Liver (tissue), 9 donors: ENCODE measurements around the gene TCF12. TPM values are rescaled to one million over a fixed set of nuclear protein-coding genes. Genes with fewer than 3 reads are reported as not detected.

Source experiments
- DNase-seq: peaks from one replicate; pipeline ENCODE4 v3.0.0-alpha.2; 2017; ENCODE audit warnings: low spot score
- H3K27ac ChIP-seq, 2 donors: one replicate each; pipeline ENCODE4 v1.7.0; 2013; ENCODE audit warnings: inconsistent platforms in 2 of 2, low read length in 2 of 2, control low read depth in 1 of 2, low read depth in 1 of 2, mild to moderate bottlenecking in 1 of 2
- H3K27me3 ChIP-seq, 4 donors: one replicate each; pipeline versions ENCODE4 v1.6.1 to v1.7.0; 2013; ENCODE audit warnings: low read length in 3 of 4, inconsistent platforms in 1 of 4, mild to moderate bottlenecking in 1 of 4, moderate library complexity in 1 of 4; ENCODE audit not compliant: control insufficient read depth in 4 of 4, insufficient read depth in 4 of 4
- H3K36me3 ChIP-seq, 4 donors: one replicate each; pipeline versions ENCODE4 v1.6.1 to v1.7.0; 2013; ENCODE audit warnings: low read length in 3 of 4, mild to moderate bottlenecking in 3 of 4, low read depth in 1 of 4, moderate library complexity in 1 of 4; ENCODE audit not compliant: control insufficient read depth in 4 of 4, insufficient read depth in 3 of 4
- H3K4me1 ChIP-seq, 4 donors: one replicate each; pipeline versions ENCODE4 v1.6.1 to v1.7.0; 2013; ENCODE audit warnings: low read length in 3 of 4, mild to moderate bottlenecking in 3 of 4, moderate library complexity in 1 of 4; ENCODE audit not compliant: control insufficient read depth in 4 of 4, insufficient read depth in 4 of 4
- H3K4me3 ChIP-seq, 3 donors: one replicate each; pipeline versions ENCODE4 v1.6.1 to v1.7.0; 2013; ENCODE audit warnings: low read length in 3 of 3, control low read depth in 1 of 3, low read depth in 1 of 3, mild to moderate bottlenecking in 1 of 3
- H3K9ac ChIP-seq, 2 donors: one replicate each; pipeline ENCODE4 v1.7.0; 2013; ENCODE audit warnings: low read length in 2 of 2, mild to moderate bottlenecking in 2 of 2, moderate library complexity in 2 of 2, control low read depth in 1 of 2, low read depth in 1 of 2
- H3K9me3 ChIP-seq, 4 donors: one replicate each; pipeline versions ENCODE4 v1.6.1 to v1.7.0; 2013; ENCODE audit warnings: low read length in 3 of 4; ENCODE audit not compliant: control insufficient read depth in 4 of 4
- EGR1 ChIP-seq, 2 donors: IDR thresholded peaks; 2 replicates each; pipeline ENCODE4 v1.6.1; 2016 to 2018; ENCODE audit warnings: antibody characterized with exemption in 2 of 2, low read depth in 2 of 2
- FOXA2 ChIP-seq: IDR thresholded peaks from 2 replicates; pipeline ENCODE4 v1.6.1; 2016; ENCODE audit warnings: antibody characterized with exemption
- HNF4A ChIP-seq, 2 donors: conservative IDR thresholded peaks; 2 replicates each; pipeline ENCODE4 v1.6.1; 2016; ENCODE audit warnings: antibody characterized with exemption in 2 of 2, mild to moderate bottlenecking in 2 of 2
- HNF4G ChIP-seq: IDR thresholded peaks from 2 replicates; pipeline ENCODE4 v1.6.1; 2016; ENCODE audit warnings: antibody characterized with exemption
- NR2F2 ChIP-seq: IDR thresholded peaks from 2 replicates; pipeline ENCODE4 v1.6.1; 2016; ENCODE audit warnings: antibody characterized with exemption
- RAD21 ChIP-seq, 2 donors: IDR thresholded peaks; 2 replicates each; pipeline ENCODE4 v1.6.1; 2016; ENCODE audit warnings: antibody characterized with exemption in 2 of 2, mild to moderate bottlenecking in 2 of 2
- RXRA ChIP-seq, 2 donors: IDR thresholded peaks; 2 replicates each; pipeline ENCODE4 v1.6.1; 2017 to 2018; ENCODE audit warnings: antibody characterized with exemption in 2 of 2, mild to moderate bottlenecking in 1 of 2
- TAF1 ChIP-seq: conservative IDR thresholded peaks from 2 replicates; pipeline ENCODE4 v1.6.1; 2016; ENCODE audit warnings: antibody characterized with exemption, mild to moderate bottlenecking
- YY1 ChIP-seq: IDR thresholded peaks from 2 replicates; pipeline ENCODE4 v1.6.1; 2016; ENCODE audit warnings: antibody characterized with exemption, mild to moderate bottlenecking
- WGBS: extraction: QIAGEN DNeasy Blood & Tissue Kit; methylation state at CpG from one replicate; pipeline ENCODE4 v1.1.7; 2013; 5-methylcytosine and 5-hydroxymethylcytosine counted together
- polyA plus RNA-seq, 2 donors: library from polyadenylated mRNA; stranded (reverse) in 1 of 2; unstranded in 1 of 2; fragments of 200-250 nt in 1 of 2; fragments of >200 nt in 1 of 2; fragmentation: Nextera tagmentation in 1 of 2; extraction: Ambion mirVana in 1 of 2; gene quantifications; one replicate each; pipeline versions ENCODE4 v1.2.1 to v1.2.3, GENCODE V29; 2013 to 2015
- total RNA-seq, 2 donors: library from RNA; depleted of rRNA; stranded (reverse); fragments of >200 nt; gene quantifications; one replicate each; pipeline ENCODE4 v1.2.3, GENCODE V29; 2014
- TF ChIP-seq, protein P1 (sequence below): IDR thresholded peaks from 2 replicates; pipeline ENCODE4 v1.6.1; 2016; ENCODE audit warnings: antibody characterized with exemption
- TF ChIP-seq, protein P2 (sequence below): IDR thresholded peaks from 2 replicates; pipeline ENCODE4 v1.6.1; 2016; ENCODE audit warnings: antibody characterized with exemption
- TF ChIP-seq, protein P3 (sequence below): IDR thresholded peaks from 2 replicates; pipeline ENCODE4 v1.6.1; 2016; ENCODE audit warnings: antibody characterized with exemption
- TF ChIP-seq, protein P4 (sequence below): IDR thresholded peaks from 2 replicates; pipeline ENCODE4 v1.6.1; 2016; ENCODE audit warnings: antibody characterized with exemption, mild to moderate bottlenecking
- TF ChIP-seq, protein P5 (sequence below): fragments of 150-350 bp; IDR thresholded peaks from 2 replicates; pipeline ENCODE4 v1.5.1; 2017; ENCODE audit warnings: improper control_type of control experiment, low read depth, low read length; ENCODE audit not compliant: missing input control
- donor health status: healthy.
- donor health status: healthy.
- donor health status: healthy.
- donor health status: healthy.
- donor health status: healthy.

The TCF12 gene
- total and polyA plus RNA-seq, 4 donors = 8.7 to 38.3 (median 22.3) TPM

DNA sequence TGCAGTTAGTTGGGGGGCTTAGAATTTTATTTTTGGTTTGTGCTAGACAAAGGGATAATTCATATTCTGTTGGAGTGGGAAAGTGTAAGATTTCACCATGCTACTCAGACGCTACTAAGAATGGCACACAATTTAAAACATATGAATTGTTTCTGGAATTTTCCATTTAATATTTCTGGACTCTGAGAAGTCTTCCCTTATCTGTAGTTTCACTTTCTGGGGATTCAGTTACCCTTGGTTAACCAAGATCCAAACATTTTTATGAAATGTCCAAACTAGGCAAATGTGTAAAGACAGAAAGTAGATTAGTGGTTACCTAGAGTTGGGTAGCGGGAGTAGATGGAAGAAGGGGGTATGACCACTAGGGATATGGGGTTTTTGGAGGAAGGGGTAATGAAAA is 53.1 kb downstream of the TCF12 start:
- no peak overlapping the region for H3K9ac ChIP-seq
- H3K9me3 ChIP-seq = no peaks in the 10 kb centered on the region
- no peak overlapping the region for H3K4me3 ChIP-seq
- no peak for DNase-seq
- H3K4me1 ChIP-seq = peaks cover 0 to 9% (median 4%) of the 10 kb centered on the region in 4 donors
- 87% methylated on average over 2 of the region's 2 CpGs for WGBS
- H3K27me3 ChIP-seq = no peaks in the 10 kb centered on the region
- H3K36me3 ChIP-seq = no peaks in the 10 kb centered on the region
- TF ChIP-seq, protein P1, sequence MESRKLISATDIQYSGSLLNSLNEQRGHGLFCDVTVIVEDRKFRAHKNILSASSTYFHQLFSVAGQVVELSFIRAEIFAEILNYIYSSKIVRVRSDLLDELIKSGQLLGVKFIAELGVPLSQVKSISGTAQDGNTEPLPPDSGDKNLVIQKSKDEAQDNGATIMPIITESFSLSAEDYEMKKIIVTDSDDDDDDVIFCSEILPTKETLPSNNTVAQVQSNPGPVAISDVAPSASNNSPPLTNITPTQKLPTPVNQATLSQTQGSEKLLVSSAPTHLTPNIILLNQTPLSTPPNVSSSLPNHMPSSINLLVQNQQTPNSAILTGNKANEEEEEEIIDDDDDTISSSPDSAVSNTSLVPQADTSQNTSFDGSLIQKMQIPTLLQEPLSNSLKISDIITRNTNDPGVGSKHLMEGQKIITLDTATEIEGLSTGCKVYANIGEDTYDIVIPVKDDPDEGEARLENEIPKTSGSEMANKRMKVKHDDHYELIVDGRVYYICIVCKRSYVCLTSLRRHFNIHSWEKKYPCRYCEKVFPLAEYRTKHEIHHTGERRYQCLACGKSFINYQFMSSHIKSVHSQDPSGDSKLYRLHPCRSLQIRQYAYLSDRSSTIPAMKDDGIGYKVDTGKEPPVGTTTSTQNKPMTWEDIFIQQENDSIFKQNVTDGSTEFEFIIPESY = no peak
- no peak for TF ChIP-seq TAF1
- TF ChIP-seq, protein P2, sequence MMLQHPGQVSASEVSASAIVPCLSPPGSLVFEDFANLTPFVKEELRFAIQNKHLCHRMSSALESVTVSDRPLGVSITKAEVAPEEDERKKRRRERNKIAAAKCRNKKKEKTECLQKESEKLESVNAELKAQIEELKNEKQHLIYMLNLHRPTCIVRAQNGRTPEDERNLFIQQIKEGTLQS = no peak
- no peak for TF ChIP-seq HNF4G
- TF ChIP-seq, protein P3, sequence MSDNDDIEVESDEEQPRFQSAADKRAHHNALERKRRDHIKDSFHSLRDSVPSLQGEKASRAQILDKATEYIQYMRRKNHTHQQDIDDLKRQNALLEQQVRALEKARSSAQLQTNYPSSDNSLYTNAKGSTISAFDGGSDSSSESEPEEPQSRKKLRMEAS = no peak
- no peak overlapping the region for H3K27ac ChIP-seq

DNA sequence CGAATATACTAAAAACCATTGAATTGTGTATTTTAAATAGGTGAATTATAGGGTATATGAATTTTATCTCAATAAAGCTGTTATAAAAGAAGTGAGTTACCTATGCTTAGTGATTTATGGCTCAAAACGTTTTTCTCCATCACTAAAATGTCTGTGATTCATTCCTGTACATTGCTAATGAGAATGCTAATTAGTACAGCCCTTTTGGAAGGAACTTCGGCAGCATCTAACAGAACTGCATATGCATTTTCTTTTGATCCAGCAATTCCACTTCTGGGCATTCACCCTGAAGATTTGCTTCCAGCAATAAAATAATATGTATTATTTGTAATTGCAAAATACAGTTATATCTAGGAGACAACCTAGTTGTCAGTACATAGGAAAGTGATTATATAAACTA is 53.6 kb downstream of the TCF12 start:
- WGBS = 60% methylated on average over 3 of the region's 3 CpGs
- H3K4me1 ChIP-seq = peaks cover 0 to 9% (median 4%) of the 10 kb centered on the region in 4 donors
- no peak for DNase-seq

More for the DNA sequence above, 53.6 kb downstream of the TCF12 start:
- Histone ChIP-seq H3K36me3 (no peaks in the 10 kb centered on the region), H3K9me3 (no peaks in the 10 kb centered on the region), H3K9ac (no peak overlapping the region), H3K27me3 (no peaks in the 10 kb centered on the region), H3K27ac (no peak overlapping the region), H3K4me3 (no peak overlapping the region)
- TF ChIP-seq RXRA (IDR thresholded peaks at IDR 0.05) (no peak), HNF4A (conservative IDR thresholded peaks at IDR 0.05) (no peak), FOXA2 (no peak), TAF1 (no peak), RAD21 (IDR thresholded peaks at IDR 0.05) (no peak), NR2F2 (no peak), EGR1 (IDR thresholded peaks at IDR 0.05; ENCODE audit: low read depth in 2 of 2) (no peak), YY1 (no peak)
- TF ChIP-seq, protein P1 = no peak
- TF ChIP-seq, protein P4, sequence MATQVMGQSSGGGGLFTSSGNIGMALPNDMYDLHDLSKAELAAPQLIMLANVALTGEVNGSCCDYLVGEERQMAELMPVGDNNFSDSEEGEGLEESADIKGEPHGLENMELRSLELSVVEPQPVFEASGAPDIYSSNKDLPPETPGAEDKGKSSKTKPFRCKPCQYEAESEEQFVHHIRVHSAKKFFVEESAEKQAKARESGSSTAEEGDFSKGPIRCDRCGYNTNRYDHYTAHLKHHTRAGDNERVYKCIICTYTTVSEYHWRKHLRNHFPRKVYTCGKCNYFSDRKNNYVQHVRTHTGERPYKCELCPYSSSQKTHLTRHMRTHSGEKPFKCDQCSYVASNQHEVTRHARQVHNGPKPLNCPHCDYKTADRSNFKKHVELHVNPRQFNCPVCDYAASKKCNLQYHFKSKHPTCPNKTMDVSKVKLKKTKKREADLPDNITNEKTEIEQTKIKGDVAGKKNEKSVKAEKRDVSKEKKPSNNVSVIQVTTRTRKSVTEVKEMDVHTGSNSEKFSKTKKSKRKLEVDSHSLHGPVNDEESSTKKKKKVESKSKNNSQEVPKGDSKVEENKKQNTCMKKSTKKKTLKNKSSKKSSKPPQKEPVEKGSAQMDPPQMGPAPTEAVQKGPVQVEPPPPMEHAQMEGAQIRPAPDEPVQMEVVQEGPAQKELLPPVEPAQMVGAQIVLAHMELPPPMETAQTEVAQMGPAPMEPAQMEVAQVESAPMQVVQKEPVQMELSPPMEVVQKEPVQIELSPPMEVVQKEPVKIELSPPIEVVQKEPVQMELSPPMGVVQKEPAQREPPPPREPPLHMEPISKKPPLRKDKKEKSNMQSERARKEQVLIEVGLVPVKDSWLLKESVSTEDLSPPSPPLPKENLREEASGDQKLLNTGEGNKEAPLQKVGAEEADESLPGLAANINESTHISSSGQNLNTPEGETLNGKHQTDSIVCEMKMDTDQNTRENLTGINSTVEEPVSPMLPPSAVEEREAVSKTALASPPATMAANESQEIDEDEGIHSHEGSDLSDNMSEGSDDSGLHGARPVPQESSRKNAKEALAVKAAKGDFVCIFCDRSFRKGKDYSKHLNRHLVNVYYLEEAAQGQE = no peak
- TF ChIP-seq, protein P2 = no peak
- TF ChIP-seq, protein P3 = no peak
- TF ChIP-seq, protein P5, sequence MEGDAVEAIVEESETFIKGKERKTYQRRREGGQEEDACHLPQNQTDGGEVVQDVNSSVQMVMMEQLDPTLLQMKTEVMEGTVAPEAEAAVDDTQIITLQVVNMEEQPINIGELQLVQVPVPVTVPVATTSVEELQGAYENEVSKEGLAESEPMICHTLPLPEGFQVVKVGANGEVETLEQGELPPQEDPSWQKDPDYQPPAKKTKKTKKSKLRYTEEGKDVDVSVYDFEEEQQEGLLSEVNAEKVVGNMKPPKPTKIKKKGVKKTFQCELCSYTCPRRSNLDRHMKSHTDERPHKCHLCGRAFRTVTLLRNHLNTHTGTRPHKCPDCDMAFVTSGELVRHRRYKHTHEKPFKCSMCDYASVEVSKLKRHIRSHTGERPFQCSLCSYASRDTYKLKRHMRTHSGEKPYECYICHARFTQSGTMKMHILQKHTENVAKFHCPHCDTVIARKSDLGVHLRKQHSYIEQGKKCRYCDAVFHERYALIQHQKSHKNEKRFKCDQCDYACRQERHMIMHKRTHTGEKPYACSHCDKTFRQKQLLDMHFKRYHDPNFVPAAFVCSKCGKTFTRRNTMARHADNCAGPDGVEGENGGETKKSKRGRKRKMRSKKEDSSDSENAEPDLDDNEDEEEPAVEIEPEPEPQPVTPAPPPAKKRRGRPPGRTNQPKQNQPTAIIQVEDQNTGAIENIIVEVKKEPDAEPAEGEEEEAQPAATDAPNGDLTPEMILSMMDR = no peak
